Activated CD8-positive, alpha-beta memory T cell treated with anti-CD3 and anti-CD28 coated beads, Interleukin-2, amount 50 U/mL, for 1 hour (primary cell): ENCODE data around the gene CD248.
A peak's percentile ranks its signal among the peaks of the same experiment; 100 is the strongest.
"Not testable (repeated sequence)": the region's sequence is repeated elsewhere in the genome, so short reads cannot be mapped to it uniquely, and the experiment has no call there.

Experiments used
- DNase-seq: peaks from one replicate; pipeline ENCODE4 v3.0.0-alpha.2; 2020; ENCODE audit errors: extremely low read depth

The CD248 gene

DNA sequence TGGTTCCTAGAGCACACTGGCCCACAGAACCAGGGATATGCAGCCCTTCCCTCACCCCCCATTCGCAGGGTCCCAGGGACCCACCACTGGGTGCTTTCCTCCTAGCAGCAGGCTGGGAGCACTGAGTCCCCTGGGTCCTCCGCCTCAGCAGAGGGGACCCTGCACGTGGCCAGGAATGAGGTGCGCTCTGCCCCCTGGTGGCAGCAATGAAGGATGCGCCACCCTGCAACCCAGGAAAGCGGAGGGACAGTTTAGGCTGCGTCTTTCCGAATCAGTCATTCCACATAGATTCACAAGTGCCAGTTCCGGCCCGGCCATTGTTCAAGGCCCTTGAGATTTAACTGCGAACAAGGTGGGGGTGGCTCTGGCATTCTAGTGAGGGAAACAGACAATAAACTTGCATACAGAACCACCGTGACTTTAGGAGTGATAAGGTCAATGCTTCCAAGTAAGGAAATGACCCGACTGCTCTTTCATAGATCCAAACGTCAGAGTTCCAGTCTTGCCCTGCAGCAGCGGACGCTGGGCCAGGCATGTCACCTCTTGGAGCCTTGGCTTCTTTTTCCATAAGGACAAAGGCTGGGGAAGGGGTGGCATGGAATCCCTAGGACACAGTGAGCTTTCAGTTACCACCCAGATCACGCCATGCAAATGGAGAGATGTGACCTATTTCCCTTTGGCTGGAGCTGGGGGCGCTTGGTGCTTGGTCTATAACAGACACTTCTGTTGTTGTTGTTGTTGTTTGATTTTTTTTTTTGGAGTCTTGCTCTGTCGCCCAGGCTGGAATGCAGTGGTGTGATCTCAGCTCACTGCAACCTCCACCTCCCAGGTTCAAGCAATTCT is 11.7 kb upstream of the CD248 start:
- DNase-seq = no peak

DNA sequence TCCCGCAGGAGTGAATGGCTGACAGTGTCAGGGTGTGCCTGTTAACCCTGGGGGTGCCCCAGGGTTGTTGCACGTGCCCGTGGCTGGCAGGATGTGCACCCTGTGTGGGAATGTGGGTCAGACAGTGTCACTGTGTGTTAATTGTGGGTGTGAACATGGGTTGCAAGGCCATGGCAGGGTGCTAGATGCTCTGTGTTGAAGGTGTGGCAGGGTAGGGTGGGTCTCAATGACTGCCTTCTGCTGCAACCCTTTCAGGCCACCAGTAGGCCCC is 11.1 kb upstream of the CD248 start:
- DNase-seq = no peak

DNA sequence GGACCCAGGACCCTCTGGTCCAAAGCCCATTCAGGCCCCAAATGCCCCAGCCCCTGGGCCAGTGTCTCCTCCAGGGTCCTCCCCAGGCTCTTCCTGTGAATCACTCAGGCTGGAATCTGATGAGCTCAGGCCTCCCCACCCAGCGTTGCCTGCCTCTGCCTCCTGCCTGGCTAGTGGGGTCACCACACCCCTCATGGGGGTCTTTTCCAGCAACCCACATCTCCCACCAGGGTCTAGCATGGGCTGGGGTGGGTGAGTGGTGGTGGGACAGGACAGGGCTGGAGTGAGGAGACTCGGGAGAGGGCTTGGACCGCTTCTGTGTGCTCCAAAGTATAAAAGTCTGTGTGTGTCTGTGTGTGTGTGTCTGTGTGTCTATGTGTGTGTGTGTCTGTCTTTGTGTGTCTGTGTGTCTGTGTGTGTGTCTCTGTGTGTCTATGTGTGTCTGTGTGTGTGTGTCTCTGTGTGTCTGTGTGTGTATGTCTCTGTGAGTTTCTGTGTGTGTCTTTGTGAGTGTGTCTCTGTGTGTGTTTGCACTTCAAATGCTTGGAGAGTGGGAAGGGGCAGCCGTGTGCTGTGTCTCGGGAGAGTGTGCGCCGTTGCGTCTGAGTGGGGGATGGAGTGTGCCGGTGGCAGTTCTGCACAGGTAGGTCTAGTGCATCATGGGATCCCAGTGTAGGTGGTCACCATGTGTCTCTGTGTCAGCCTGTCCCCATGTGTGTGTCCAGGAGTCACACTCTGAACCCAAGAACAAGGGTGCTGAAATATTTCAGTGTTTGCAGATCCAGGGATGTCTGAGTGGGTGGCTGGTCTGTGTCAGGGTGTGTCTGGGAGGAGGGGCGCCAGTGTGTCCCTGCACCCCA is 10.6 kb upstream of the CD248 start:
- DNase-seq = no peak

DNA sequence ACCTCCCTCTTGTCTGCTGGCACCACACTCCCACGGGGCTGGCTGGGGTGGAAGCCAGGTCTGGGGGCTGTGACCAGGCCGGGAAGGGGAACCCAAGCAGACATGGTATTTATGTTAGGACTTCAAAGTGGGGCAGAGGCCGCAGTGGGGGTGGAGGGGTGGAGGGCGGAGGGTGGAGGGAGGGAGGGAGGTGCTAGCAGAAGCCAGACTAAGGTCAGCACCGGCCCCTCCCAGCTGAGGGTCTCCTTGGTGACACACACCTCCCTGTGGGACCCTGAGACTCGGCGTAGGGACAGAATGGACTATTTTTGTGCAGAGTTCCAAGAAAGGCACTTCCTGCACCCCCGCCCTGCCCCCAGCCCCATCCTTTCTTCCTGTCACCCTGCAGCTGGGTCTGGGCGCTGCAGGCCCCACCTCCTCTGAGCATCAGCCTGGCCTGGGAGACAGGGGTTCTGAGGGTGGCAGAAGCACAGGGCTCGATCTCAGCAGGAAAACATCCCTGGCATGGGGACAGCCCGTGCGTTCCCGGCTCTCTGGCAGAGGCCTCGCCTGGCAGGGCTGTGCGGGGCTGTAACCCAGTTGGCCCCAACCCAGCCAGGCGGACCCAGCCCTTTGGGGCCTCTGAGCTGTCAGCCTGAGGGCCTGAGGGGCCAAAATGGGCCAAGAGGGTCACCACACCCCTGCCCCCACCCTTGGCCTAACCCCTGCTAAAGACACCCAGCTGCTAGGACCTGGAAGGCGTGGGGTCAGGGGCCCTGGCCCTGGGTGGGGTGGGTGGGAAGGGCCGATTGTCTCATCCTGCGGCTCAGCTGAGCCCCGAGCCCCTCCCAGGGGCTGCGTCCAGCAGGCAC is 9.6 kb upstream of the CD248 start:
- DNase-seq = no peak

DNA sequence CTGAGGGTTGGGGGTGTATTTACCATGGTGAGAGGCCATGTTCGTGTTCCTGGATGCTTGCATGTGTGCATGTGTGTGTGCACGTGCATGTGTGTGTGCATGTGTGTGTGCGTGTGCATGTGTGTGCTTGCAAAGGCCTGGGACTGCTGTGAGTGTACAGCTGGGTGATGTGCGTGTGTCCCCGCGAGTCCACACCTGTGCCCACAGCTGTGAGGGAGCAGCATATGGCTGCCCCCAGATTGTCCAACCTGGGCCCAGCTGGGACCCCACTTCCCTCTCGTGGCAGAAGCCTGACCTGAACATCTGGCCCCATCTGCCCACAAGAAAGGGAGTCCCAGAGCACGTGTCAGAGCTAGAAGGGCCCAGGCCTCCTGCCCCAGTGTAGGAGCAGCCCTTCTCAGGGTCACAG is 8.4 kb upstream of the CD248 start:
- no peak for DNase-seq

DNA sequence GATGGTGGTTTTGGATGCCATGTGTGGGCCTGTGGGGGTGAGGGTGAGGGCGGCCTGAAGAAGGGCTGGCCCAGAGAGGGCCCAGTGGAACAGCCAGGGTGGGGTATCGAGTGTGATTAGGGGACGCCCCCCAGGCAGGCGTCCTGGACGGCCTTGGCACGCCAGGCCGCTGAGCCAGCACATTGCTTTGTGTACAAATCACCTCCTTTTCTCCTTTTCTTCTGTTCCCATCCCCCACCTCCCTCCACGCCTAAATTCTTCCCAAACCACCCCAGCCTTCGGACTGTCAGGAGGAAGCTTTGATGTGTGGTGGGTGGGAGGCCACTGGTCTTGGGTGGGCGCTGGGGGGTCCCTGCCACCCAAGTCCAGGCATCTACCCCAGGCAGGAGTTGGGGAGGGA is 7.8 kb upstream of the CD248 start:
- no peak for DNase-seq

DNA sequence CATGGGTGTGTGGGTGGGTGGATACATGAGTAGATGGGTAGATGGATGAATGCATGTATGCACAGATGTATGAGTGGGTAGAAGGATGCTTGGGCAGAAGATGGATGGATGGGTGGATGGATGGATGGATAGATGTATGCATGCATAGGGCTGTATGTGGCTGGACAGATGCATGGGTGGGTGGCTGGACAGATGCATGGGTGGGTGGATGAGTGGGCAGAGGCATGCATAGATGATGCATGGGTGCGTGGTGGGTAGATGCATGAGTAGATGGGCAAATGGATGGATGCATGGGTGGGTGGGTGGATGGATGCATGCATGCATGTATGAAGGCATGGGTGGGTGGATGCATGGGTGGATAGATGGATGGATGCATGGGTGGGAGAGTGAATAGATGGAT is 6.8 kb upstream of the CD248 start:
- DNase-seq = no peak

DNA sequence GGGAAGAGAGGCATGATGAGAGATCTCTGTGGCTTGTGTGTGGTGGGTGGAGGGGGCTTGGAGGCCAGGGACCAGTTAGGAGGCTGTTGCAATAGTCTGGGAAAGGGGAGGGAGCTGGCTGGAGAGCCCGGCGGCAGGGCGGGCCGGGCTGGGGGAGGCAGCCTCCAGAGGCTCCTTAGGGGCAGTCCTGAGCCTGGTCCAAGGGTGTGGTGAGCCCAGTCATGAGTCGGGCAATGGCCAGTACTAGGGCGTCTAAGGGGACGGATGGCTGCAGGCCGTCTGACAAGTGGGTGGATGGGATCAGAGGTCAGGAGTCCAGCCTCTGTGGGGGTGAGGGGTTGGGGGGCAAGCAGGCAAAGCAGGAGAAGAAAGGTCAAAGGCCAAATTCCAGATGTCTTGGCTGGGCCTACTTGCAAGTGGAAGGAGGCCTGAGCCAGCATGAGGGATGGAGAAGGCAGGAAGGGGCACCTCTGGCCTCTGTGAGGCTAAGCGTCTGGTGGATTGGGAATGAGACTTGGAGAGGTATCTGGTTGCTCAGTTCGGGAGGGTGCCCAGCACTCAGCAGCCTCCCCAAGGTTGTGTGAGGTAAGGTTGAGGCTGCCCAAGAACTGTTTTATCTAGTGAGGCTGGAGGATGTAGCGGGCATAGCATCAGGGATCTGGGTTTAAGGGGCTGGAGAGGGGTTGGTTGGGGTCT is 6.0 kb upstream of the CD248 start:
- no peak for DNase-seq

DNA sequence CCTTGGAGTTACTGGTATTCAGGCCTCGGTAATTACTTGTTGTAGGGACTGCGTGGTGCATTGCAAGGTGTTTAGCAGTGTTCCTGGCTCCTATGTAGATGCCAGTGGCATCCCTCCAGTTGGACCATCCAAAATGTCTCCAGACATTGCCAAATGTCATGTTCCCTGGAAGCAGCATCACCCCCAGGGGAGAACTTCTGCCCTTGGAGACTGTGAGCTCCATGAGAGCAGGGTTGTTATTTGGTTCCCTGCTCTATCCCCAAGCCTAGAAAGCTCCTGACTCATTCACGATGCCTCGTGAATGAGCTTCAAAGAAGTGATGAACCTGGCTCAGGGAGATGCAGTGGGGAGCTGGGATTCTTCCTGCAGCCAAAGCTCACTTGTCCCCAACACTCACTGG is 4.8 kb upstream of the CD248 start:
- no peak for DNase-seq

DNA sequence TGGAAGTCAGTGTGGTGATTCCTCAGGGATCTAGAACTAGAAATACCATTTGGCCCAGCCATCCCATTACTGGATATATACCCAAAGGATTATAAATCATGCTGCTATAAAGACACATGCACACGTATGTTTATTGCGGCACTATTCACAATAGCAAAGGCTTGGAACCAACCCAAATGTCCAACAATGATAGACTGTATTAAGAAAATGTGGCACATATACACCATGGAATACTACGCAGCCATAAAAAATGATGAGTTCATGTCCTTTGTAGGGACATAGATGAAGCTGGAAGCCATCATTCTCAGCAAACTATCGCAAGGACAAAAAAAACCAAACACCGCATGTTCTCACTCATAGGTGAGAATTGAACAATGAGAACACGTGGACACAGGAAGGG is 3.9 kb upstream of the CD248 start:
- not testable (repeated sequence) for DNase-seq

DNA sequence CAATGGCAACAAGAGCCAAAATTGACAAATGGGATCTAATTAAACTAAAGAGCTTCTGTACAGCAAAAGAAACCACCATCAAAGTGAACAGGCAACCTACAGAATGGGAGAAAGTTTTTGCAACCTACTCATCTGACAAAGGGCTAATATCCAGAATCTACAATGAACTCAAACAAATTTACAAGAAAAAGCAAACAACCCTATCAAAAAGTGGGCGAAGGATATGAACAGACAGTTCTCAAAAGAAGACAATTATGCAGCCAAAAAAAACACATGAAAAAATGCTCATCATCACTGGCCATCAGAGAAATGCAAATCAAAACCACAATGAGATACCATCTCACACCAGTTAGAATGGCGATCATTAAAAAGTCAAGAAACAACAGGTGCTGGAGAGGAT is 3.4 kb upstream of the CD248 start:
- not testable (repeated sequence) for DNase-seq

DNA sequence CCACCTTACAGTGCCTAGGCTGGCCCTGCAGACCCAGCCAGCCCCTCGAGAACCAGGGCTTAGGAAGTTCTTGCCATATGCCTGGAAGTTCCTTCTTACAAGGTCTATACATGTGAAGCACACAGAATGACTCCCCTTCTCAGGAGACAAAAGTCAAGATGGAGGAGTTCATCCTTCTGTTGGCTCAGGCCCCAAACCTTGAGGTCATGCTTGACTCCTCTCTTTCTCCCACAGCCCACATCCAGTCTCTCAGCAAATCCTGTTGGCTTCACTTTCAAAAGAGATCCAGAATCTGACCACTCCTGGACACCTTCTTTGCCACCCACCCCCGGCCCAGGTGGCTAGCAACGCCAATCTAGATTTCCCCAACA is 1.7 kb upstream of the CD248 start:
- no peak for DNase-seq

DNA sequence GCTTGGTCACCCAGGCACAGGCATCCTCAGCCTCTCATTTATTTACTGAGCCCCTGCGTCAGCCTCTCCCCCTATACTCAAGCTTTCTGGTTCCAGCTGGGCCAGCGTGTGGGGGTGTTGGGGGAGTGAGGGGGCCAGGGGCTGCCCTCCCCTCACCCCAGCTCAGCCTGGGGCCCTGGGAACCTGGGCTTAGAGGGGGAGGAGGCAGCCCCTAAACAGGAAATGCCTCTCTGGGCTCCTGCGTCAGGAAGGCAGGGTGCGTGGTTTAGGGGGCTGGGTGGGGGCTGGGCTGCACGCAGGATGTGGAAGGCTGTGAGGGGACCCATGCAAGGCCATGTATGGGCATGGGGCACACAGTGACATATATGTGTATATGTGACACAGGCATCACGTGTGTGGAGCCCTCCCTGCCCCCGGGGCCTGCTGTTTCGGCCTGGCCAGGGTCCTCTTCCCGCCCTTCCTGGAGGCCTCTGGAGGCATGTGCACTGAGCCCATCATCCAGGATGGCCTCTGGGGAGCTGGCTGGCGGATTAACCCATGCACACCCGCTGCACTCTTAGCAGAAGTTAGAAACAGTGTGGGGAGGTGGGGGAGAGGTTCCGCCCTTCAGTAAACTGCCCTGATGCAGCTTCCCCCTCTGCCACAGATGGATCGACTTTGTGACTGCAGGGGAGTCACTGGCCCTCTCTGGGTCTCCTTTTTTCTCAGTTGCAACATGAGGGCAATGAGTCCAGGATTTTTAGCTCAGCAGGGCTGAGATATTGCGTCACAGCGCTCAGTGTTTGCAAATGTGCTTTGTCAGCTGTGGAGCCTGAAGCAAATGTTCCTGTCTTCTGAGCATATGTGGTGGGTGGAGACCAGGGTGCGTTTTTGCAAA is 1.1 kb upstream of the CD248 start:
- peak; percentile 76 for DNase-seq

DNA sequence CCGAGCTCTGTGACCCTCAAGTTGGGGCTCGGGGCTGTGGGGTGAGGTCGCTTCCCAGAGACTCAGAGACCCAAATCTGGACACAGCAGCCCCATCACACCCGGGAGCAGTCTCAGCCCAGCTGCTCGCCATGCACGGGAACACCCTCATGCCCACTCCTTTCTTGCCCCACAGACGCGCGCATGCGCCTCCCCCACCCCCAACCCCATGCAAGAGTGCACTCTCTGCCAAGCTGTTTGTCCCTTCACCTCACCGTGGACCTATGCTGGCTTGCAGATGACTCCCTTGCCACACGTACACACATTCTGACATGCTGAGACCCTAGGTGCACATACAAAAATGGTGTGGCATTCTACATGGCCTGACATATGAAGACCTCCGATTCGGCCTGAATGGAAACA is 478 bp upstream of the CD248 start:
- DNase-seq = no peak

DNA sequence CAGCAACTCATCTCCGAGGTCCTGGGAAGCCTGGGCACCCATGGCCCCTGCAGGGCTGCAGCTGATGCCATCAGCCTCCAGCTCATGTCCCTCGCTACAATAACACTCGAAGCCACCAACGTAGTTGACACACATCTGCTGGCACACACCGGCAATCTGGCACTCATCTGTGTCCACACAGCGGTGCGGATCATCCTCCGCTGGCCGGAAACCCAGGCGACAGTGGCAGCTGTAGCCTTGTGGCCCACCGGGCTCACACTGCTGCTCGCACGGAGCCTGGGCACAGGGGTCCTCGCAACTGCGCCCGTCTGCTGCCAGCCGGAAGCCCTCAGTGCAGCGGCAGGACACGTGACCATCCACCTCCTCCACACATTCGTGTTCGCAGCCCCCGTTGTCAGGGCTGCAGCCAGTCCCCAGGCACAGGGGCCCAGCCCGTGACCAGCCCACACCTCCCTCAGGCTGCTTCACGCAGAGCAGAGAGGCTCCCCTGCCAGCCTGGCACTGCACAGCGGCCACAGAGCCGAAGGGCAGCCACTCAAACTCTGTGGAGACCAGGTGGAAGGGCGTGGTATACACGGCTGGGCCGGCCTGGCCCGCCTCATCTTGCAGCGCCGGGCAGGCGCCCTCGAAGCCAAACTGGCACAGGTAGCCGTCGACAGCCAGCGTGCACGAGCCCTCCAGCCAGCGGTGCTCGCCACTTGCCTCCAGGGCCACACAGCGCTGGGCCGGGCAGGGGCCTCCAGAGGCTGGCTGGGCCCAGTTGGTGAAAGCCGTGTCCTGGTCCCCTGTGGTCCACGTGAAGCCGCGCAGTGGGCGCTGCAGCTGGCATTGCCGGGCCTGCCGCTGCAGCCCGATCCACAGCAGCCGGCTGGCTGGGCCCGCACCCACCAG is 678 bp downstream of the CD248 start:
- DNase-seq = no peak

DNA sequence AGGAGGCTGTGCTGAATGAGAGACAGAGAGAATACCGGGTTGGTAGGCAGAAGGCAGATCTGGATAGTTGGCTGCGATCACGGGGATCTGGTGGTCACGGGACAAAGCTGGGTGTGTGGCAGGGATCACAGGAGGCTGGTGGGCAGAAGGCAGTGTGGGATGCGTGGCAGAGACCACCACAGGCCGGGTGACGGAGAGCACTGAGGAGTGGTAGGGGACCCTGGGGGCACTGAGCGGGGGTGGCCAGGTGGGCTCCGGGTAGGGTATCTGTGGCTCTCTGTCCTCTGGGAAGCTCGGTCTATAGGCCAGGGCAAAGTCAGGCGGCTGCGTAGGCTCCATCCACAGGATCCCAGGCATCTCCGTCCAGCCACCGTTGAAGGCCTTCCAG is 1.4 kb downstream of the CD248 start:
- no peak for DNase-seq

DNA sequence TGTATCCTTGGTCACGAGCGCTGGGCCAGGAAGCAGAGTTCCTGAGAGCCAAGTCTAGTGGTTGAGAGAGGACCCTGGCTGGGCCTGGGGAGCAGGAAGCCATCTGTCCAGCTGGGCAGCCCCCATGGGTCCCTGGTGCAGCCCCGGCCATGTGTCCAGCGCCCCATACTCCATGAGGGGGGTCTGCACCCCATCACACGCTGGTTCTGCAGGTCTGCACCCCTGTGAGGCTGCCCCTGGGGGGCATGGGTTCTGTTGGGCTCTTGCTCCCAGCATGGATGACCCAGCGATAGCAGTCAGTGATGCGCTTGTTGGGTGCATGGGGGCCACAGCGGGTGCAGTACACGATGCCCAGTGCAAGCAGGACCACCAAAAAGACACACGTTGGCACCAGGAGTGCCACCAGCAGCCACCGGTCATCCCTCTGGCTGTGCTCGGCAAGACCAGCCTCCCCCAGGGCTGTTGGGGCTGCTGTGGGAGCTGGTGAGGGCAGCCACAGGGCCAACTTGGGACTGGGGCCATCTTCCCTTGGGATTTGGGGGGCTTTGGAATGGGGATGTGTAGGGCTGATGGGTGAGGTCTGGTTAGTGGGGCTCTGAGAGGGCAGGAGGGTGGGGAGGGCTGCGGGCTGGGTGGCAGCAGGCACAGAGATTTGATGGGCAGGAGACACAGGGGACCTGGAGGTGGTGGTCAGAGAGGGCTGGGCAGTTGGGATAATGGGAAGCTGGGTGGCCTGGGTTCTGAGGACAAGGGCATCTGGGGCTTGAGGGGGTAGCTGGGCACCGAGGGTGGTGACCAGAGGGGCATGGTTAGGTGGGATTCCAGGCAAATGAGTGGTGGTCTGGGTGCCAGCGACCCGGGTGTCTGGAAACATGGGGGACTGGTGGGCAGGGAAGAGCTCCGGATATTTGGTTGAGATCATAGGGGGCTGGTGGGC is 2.0 kb downstream of the CD248 start:
- DNase-seq = no peak

DNA sequence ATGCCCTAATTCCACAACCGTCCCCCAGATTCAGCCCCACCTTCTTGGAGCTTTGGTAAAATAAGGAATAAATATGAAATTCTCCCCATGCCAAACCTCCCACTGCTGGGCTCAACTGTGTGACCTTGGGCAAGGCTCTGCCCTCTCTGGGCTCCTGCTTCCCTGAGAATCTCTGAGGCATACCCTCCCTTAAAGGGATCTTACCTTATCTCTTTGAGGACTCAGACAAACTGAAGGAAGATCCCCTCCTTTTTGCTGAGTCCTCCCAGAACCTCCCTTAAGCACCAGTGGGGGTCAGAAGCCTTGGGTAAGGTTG is 2.7 kb downstream of the CD248 start:
- no peak for DNase-seq
